ENCODE measurements around the gene CPSF3.

GRCh38 chr2:9440058-9440727 lies 16.7 kb downstream of the CPSF3 start:
- TF ChIP-seq EZH2phosphoT487 (IDR thresholded peaks at IDR 0.05; ENCODE audit: borderline replicate concordance) (no peak), CTCF (conservative IDR thresholded peaks at IDR 0.05; ENCODE audit: low read length) (no peak)
